ENCODE data around the gene CNTN5. TPM values are rescaled to one million over a fixed set of nuclear protein-coding genes. Genes with fewer than 3 reads are reported as not detected.

Gene CNTN5
- total and polyA plus RNA-seq, 10 of the 15 experiments (the other 5 are each of a cell fraction or from before 2014, with no cell fraction given), result 0.01 TPM; not detected in 9

GRCh38 chr11:99162819-99163218 is 142.1 kb downstream of the CNTN5 start (continued):
- TF ChIP-seq RAD21 (IDR thresholded peaks at IDR 0.05; ENCODE audit: insufficient read depth, low read depth, low read length) (no peak), RUNX3 (IDR thresholded peaks at IDR 0.05; ENCODE audit: low read length) (no peak)

GRCh38 chr11:99170591-99170990 is 149.8 kb downstream of the CNTN5 start:
- no peaks in the 10 kb centered on the region for H3K4me1 ChIP-seq (ENCODE audit: control insufficient read depth, insufficient read depth, low read length)
- no peak overlapping the region for H2AFZ ChIP-seq (ENCODE audit: control insufficient read depth, low read depth, low read length)
- POLR2A ChIA-PET, result no interaction called here
- no peak overlapping the region for H3K9ac ChIP-seq (ENCODE audit: control insufficient read depth, insufficient read depth, low read length)
- no peaks in the 10 kb centered on the region for H3K79me2 ChIP-seq (ENCODE audit: control insufficient read depth, insufficient read depth, low read length)
- no peak for ATAC-seq
- no peaks in the 10 kb centered on the region for H4K20me1 ChIP-seq (ENCODE audit: control insufficient read depth, insufficient read depth)
- H3K4me2 ChIP-seq (ENCODE audit: control insufficient read depth, insufficient read depth), result no peak overlapping the region
- CTCF ChIA-PET, result no interaction called here
- H3K27ac ChIP-seq (ENCODE audit: control insufficient read depth, insufficient read depth), result no peak overlapping the region
- no peak for TF ChIP-seq IKZF2 (IDR thresholded peaks at IDR 0.05)
- no peak for TF ChIP-seq STAT1 (conservative IDR thresholded peaks at IDR 0.05)
- TF ChIP-seq CREB1 (IDR thresholded peaks at IDR 0.05; ENCODE audit: low read depth), result no peak
- no peak for TF ChIP-seq KLF5 (IDR thresholded peaks at IDR 0.05; ENCODE audit: partially characterized antibody)
- no peak for TF ChIP-seq FOS (IDR thresholded peaks at IDR 0.05; ENCODE audit: borderline replicate concordance, extremely low read depth, insufficient read length)
- TF ChIP-seq POLR2A (IDR thresholded peaks at IDR 0.05; ENCODE audit: low read depth, low read length), result no peak
- TF ChIP-seq BRCA1 (IDR thresholded peaks at IDR 0.05; ENCODE audit: low read depth, low read length), result no peak
- no peak for TF ChIP-seq ZNF207 (IDR thresholded peaks at IDR 0.05; ENCODE audit: borderline replicate concordance)
- TF ChIP-seq ZZZ3 (IDR thresholded peaks at IDR 0.05; ENCODE audit: control insufficient read depth, insufficient read length, low read depth), result no peak
- TF ChIP-seq, protein P1, sequence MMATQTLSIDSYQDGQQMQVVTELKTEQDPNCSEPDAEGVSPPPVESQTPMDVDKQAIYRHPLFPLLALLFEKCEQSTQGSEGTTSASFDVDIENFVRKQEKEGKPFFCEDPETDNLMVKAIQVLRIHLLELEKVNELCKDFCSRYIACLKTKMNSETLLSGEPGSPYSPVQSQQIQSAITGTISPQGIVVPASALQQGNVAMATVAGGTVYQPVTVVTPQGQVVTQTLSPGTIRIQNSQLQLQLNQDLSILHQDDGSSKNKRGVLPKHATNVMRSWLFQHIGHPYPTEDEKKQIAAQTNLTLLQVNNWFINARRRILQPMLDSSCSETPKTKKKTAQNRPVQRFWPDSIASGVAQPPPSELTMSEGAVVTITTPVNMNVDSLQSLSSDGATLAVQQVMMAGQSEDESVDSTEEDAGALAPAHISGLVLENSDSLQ (IDR thresholded peaks at IDR 0.05), result no peak
- no peak for TF ChIP-seq CEBPB (IDR thresholded peaks at IDR 0.05; ENCODE audit: borderline replicate concordance in 1 of 2, low read depth in 2 of 2, low read length in 2 of 2)
- SMC1A ChIA-PET (ENCODE audit: uncharacterized antibody, unreplicated experiment), result no interaction called here
- intact Hi-C loops (cut with micrococcal nuclease; ENCODE audit: unreplicated experiment) (no loop called here), in situ Hi-C loops (cut with MboI) (no loop called here)
- no peak for DNase-seq (ENCODE audit: low read depth, low spot score)
- RAD21 ChIA-PET (ENCODE audit: unreplicated experiment), result no interaction called here
- H3K9me3 ChIP-seq (replicated peaks; ENCODE audit: control insufficient read depth, insufficient read depth, low read length), result no peaks in the 10 kb centered on the region
- no peaks in the 10 kb centered on the region for H3K36me3 ChIP-seq (ENCODE audit: control insufficient read depth in 2 of 2, insufficient read depth in 2 of 2, low read length in 1 of 2)
- FAIRE-seq, result no peak
- H3K4me3 ChIP-seq, result no peak overlapping the region
- no TSS peak for BruUV-seq (replicated peaks)
- H3K27me3 ChIP-seq (replicated peaks in 1 of 2; ENCODE audit: control insufficient read depth in 2 of 2, insufficient read depth in 2 of 2, low read length in 1 of 2), result no peaks in the 10 kb centered on the region
